MCF 10A (cell line): ENCODE data around the gene CBFA2T3. TPM values are rescaled to one million over a fixed set of nuclear protein-coding genes. Genes with fewer than 3 reads are reported as not detected.
A peak's percentile ranks its signal among the peaks of the same experiment; 100 is the strongest.

Experiments
- BruUV-seq: library from RNA; stranded (reverse); fragments of 400-500 nt; replicated peaks from 2 replicates; lab custom pipeline; 2021; lab: Mats Ljungman, UMichigan
- CTCF ChIA-PET: fragments of 300-600 bp; sonication (Branson Sonifier 250); formaldehyde crosslinking; extraction: SDS; loops from one replicate; lab custom pipeline; 2021; ENCODE audit warnings: antibody characterized with exemption, inconsistent platforms; lab: Yijun Ruan, JAX
- POLR2A ChIA-PET: fragments of 300-600, 350-650 bp; sonication (Branson Sonifier 250); formaldehyde crosslinking; extraction: SDS; loops from one replicate; lab custom pipeline; 2020; ENCODE audit warnings: antibody characterized with exemption, inconsistent platforms; lab: Yijun Ruan, JAX
- DNase-seq: peaks from one replicate; pipeline ENCODE4 v3.0.0-alpha.2; 2018; ENCODE audit not compliant: unreplicated experiment
- H3K27ac Mint-ChIP-seq: one replicate; pipeline ENCODE4 v1.8.0; 2022; ENCODE audit warnings: mild to moderate bottlenecking, low read depth, mixed read lengths; ENCODE audit not compliant: unreplicated experiment
- H3K27me3 Mint-ChIP-seq: one replicate; pipeline ENCODE4 v1.8.0; 2022; ENCODE audit warnings: mixed read lengths; ENCODE audit not compliant: insufficient read depth, unreplicated experiment
- H3K36me3 Mint-ChIP-seq: one replicate; pipeline ENCODE4 v1.8.0; 2022; ENCODE audit warnings: mild to moderate bottlenecking, moderate library complexity, mixed read lengths; ENCODE audit not compliant: insufficient read depth, unreplicated experiment
- H3K4me1 Mint-ChIP-seq: one replicate; pipeline ENCODE4 v1.8.0; 2022; ENCODE audit warnings: mixed read lengths; ENCODE audit not compliant: insufficient read depth, unreplicated experiment
- H3K4me3 Mint-ChIP-seq: one replicate; pipeline ENCODE4 v1.8.0; 2022; ENCODE audit warnings: mild to moderate bottlenecking, moderate library complexity, mixed read lengths; ENCODE audit not compliant: unreplicated experiment
- H3K9me3 Mint-ChIP-seq: one replicate; pipeline ENCODE4 v1.8.0; 2022; ENCODE audit warnings: mixed read lengths; ENCODE audit not compliant: unreplicated experiment
- CTCF ChIP-seq: fragments of 200-600 bp; IDR thresholded peaks from one replicate; pipeline ENCODE4 v1.8.0; 2022; ENCODE audit warnings: antibody characterized with exemption, mild to moderate bottlenecking; ENCODE audit not compliant: unreplicated experiment
- intact Hi-C: fragments of 100-400 bp; cut with micrococcal nuclease; formaldehyde crosslinking; loops from 2 replicates; pipeline ENCODE4 v1.14.1; 2022
- total RNA-seq: library from RNA; stranded (reverse); gene quantifications from 2 replicates; pipeline ENCODE4 v1.2.3, GENCODE V29; 2022

CBFA2T3 gene
- total RNA-seq, 1 experiment from 2014 or later, result not detected

GRCh38 chr16:88831838-88832237 lies 145.2 kb downstream of the CBFA2T3 start:
- POLR2A ChIA-PET, result no interaction called here
- intact Hi-C loops, result no loop called here
- TF ChIP-seq CTCF, result no peak
- no peak overlapping the region for H3K4me3 Mint-ChIP-seq
- H3K9me3 Mint-ChIP-seq, result no peaks in the 10 kb centered on the region
- peaks cover 6% of the 10 kb centered on the region for H3K36me3 Mint-ChIP-seq
- CTCF ChIA-PET, result no interaction called here
- no peaks in the 10 kb centered on the region for H3K27me3 Mint-ChIP-seq
- BruUV-seq, result no TSS peak
- peaks cover 4% of the 10 kb centered on the region for H3K4me1 Mint-ChIP-seq
- H3K27ac Mint-ChIP-seq, result no peak overlapping the region
- peak; percentile 43 for DNase-seq

- ChIA-PET CTCF (interaction anchor here (0.8 to 1.0 kb wide), 2 partner anchors 27 to 31 kb away, joined by 3 read pairs; no protein-coding TSS in a partner anchor), POLR2A (no interaction called here)
- DNase-seq, result no peak
- no peak overlapping the region for H3K27ac Mint-ChIP-seq
- no TSS peak for BruUV-seq
- H3K36me3 Mint-ChIP-seq, result peaks cover 6% of the 10 kb centered on the region
- H3K4me1 Mint-ChIP-seq, result peaks cover 11% of the 10 kb centered on the region
- H3K27me3 Mint-ChIP-seq, result no peaks in the 10 kb centered on the region
- no peak for TF ChIP-seq CTCF
- H3K9me3 Mint-ChIP-seq, result no peaks in the 10 kb centered on the region
- H3K4me3 Mint-ChIP-seq, result no peak overlapping the region
- intact Hi-C loops, result no loop called here
Observed at GRCh38 chr16:88830783-88831182, 146.2 kb downstream of the CBFA2T3 start.

GRCh38 chr16:88830258-88830657 lies 146.7 kb downstream of the CBFA2T3 start:
- ChIA-PET POLR2A (no interaction called here), CTCF (interaction anchor here (1.0 kb wide), 1 partner anchor 32 kb away, joined by 3 read pairs; no protein-coding TSS in a partner anchor)
- no peak for TF ChIP-seq CTCF
- no peak for DNase-seq
- Mint-ChIP-seq H3K4me3 (no peak overlapping the region), H3K9me3 (no peaks in the 10 kb centered on the region), H3K36me3 (peaks cover 6% of the 10 kb centered on the region), H3K4me1 (peaks cover 14% of the 10 kb centered on the region), H3K27me3 (no peaks in the 10 kb centered on the region), H3K27ac (no peak overlapping the region)
- intact Hi-C loops, result no loop called here
- no TSS peak for BruUV-seq

- POLR2A ChIA-PET, result interaction anchor here (0.6 kb wide), 1 partner anchor 45 kb away, joined by 5 read pairs; no protein-coding TSS in a partner anchor
- Mint-ChIP-seq H3K27ac (no peak overlapping the region), H3K9me3 (no peaks in the 10 kb centered on the region), H3K4me3 (no peak overlapping the region), H3K4me1 (peaks cover 14% of the 10 kb centered on the region), H3K36me3 (peaks cover 16% of the 10 kb centered on the region), H3K27me3 (no peaks in the 10 kb centered on the region)
- CTCF ChIA-PET, result interaction anchor here (1.0 kb wide), 1 partner anchor 338 kb away, joined by 3 read pairs; no protein-coding TSS in a partner anchor
- TF ChIP-seq CTCF, result no peak
- intact Hi-C loops, result no loop called here
- DNase-seq, result no peak
- no TSS peak for BruUV-seq
Observed at GRCh38 chr16:88828711-88829110, 148.3 kb downstream of the CBFA2T3 start.
